Right ventricle myocardium inferior (tissue), 1 donor: ENCODE results near the gene ANKRD9. TPM values are rescaled to one million over a fixed set of nuclear protein-coding genes. Genes with fewer than 3 reads are reported as not detected.

ENCODE experiments used
- ATAC-seq: fragments of 200-7000 bp; cut with Tn5 transposase; one replicate; pipeline ENCODE4 v1.9.1; 2020; ENCODE audit warnings: mild to moderate bottlenecking, moderate library complexity
- DNase-seq: peaks from one replicate; pipeline ENCODE4 v3.0.0; 2021; ENCODE audit errors: missing footprints
- intact Hi-C: fragments of 100-400 bp; cut with DNase I; formaldehyde crosslinking; loops from one replicate; pipeline ENCODE4 v1.11.0; 2022
- microRNA-seq: library from miRNA; unstranded; fragments of <30 nt; microRNA quantifications from one replicate; pipeline ENCODE4 v1.2.0, GENCODE V29; 2020
- total RNA-seq: library from RNA; stranded (reverse); fragmentation: NEBNext Ultra II Directional; extraction: Animal tissue kit (Norgen Biotek cat#: 25700); gene quantifications from one replicate; pipeline ENCODE4 v1.2.1, GENCODE V29; 2021
- donor health status: DM: no; HTN: yes; CAD: no; lungs with severe emphysema.

The ANKRD9 gene
- total RNA-seq, 1 donor from 2014 or later: 148 TPM

GRCh38 chr14:102461490-102462338, 47.9 kb downstream of the ANKRD9 start:
- intact Hi-C loops: no loop called here
- ATAC-seq (peak; percentile 84), DNase-seq (no peak)

- DNase-seq: no peak
- intact Hi-C loops: no loop called here
- ATAC-seq: no peak
Observed at GRCh38 chr14:102457509-102457908, 52.1 kb downstream of the ANKRD9 start.

- DNase-seq (no peak), ATAC-seq (no peak)
- intact Hi-C loops: loop anchor here (5.0 kb wide), 1 partner anchor 58 kb away; no protein-coding TSS in a partner anchor
Observed at GRCh38 chr14:102454711-102455110, 54.9 kb downstream of the ANKRD9 start.

- DNase-seq: no peak
- intact Hi-C loops: loop anchor here (5.0 kb wide), 1 partner anchor 60 kb away; no protein-coding TSS in a partner anchor
- ATAC-seq: no peak
Observed at GRCh38 chr14:102452302-102452701, 57.3 kb downstream of the ANKRD9 start.

Small RNA genes within 50 kb of the gene (microRNA-seq; reads per million reads assigned to microRNA genes)
- gene MIR4309: not detected

Other genes starting within 250 kb of the ANKRD9 start
- gene MOK, start 204.6 kb downstream of the ANKRD9 start, total RNA-seq: 9.4 TPM
- gene ZNF839, start 190.0 kb downstream of the ANKRD9 start, total RNA-seq: 7.6 TPM
- 31.1 TPM for gene CINP, start 146.9 kb downstream of the ANKRD9 start, total RNA-seq
- gene TECPR2, start 146.8 kb downstream of the ANKRD9 start, total RNA-seq: 19.4 TPM
- gene RCOR1, start 82.9 kb upstream of the ANKRD9 start, total RNA-seq: 11.9 TPM